ENCODE measurements around the gene COL18A1.
"Not testable (repeated sequence)": the region's sequence is repeated elsewhere in the genome, so short reads cannot be mapped to it uniquely, and the experiment has no call there.

COL18A1 gene

GRCh38 chr21:45522381-45522780 is 117.4 kb downstream of the COL18A1 start:
- no peak for DNase-seq (ENCODE audit: low read depth in 2 of 2)

- no peak for DNase-seq (ENCODE audit: low read depth in 2 of 2)
Observed at GRCh38 chr21:45522986-45523385, 118.0 kb downstream of the COL18A1 start.

GRCh38 chr21:45523411-45524101 is 118.6 kb downstream of the COL18A1 start:
- DNase-seq (ENCODE audit: low read depth in 2 of 2): no peak

DNA sequence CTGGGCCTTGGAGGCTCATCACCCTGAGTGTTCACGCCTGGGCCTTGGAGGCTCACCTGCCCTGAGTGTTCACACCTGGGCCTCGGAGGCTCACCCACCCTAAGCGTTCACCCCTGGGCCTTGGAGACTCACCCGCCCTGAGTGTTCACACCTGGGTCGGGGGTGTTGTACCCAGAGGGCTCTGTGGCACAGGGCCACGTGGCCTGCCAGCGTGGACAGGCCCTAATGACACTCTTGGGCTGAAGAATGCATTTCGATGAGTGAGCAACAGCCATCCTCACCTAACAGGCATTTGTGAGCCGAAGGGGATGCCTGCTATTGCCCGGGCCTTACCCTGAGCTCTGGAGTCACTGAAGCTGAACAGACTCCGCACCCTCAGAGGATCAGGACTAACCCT is 119.8 kb downstream of the COL18A1 start:
- DNase-seq (ENCODE audit: low read depth in 2 of 2): no peak

- no peak for DNase-seq (ENCODE audit: low read depth in 2 of 2)
Observed at GRCh38 chr21:45525153-45525909, 120.4 kb downstream of the COL18A1 start.

- DNase-seq (ENCODE audit: low read depth in 2 of 2): no peak
Observed at GRCh38 chr21:45525910-45526306, 120.9 kb downstream of the COL18A1 start.

DNA sequence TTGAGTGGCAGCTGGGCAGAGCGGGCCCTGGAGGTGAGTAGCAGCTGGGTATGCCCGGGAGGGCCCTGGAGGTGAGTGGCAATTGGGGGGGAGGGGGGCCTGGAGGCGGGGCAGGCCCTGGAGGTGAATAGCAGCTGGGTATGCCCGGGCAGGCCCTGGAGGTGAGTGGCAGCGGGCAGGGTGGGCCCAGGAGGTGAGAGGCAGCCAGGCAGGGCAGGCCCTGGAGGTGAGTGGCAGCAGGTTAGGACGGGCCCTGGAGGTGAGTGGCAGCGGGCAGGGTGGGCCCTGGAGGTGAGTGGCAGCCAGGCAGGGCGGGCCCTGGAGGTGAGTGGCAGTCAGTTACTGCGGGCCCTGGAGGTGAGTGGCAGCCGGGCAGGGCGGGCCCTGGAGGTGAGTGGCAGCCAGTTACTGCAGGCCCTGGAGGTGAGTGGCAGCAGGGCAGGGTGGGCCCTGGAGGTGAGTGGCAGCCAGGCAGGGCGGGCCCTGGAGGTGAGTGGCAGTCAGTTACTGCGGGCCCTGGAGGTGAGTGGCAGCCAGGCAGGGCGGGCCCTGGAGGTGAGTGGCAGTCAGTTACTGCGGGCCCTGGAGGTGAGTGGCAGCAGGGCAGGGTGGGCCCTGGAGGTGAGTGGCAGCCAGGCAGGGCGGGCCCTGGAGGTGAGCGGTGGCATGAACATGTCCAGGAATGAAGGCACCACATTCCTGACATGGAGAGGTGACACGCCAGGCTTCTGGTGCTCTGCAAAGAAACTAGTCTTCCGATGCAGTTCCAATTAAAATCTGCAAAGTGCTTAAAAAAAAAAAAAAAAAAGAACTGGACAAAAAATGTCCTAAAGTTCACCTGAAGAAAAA is 122.4 kb downstream of the COL18A1 start:
- DNase-seq (ENCODE audit: low read depth in 2 of 2): not testable (repeated sequence)

DNA sequence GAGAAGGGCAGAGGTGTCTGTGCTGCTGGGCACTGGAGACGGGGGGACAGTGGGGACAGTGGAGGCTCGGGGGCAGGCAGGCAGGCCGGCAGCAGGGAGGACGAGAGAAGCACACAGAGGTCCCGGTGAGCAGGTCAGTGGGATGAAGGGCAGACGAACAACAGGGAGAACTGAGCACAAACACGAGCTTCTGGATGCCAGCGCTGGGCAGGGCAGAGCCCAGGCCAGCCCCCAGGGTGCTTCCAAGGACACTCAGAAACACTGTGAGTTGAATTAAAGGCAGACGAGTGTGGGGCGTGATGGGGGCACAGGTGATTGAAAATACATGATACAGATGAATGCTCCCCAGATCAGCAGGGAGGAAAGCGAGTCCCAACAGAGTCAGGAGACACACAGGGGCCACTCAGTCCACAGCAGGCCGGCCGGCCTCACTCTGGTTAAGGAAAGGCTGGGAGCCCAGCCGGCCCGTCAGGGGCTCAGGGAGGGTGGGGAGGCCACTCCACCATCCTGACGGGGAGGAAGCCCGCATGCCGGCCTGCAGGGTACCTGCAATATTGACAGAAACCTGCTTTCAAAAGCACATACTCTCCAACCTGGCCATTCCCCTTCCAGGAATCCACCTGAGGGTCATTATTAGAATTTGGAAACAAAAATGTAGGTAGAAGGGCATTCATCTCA is 123.2 kb downstream of the COL18A1 start:
- no peak for DNase-seq (ENCODE audit: low read depth in 2 of 2)

GRCh38 chr21:45528981-45529784 is 124.2 kb downstream of the COL18A1 start:
- DNase-seq (ENCODE audit: low read depth in 2 of 2): no peak

- no peak for DNase-seq (ENCODE audit: low read depth in 2 of 2)
Observed at GRCh38 chr21:45529785-45530422, 124.9 kb downstream of the COL18A1 start.

GRCh38 chr21:45530423-45531113 is 125.6 kb downstream of the COL18A1 start:
- DNase-seq (ENCODE audit: low read depth in 2 of 2): no peak

DNA sequence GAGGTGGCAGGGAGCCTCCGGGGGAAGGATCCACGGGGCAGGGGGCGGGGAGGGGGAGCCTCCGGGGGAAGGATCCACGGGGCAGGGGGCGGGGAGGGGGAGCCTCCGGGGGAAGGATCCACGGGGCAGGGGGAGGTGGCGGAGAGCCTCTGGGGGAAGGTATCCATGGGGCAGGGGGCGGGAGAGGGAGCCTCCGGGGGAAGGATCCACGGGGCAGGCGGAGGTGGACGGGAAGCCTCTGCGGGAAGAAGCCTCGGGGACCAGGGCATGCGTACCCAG is 126.1 kb downstream of the COL18A1 start:
- not testable (repeated sequence) for DNase-seq (ENCODE audit: low read depth in 2 of 2)

GRCh38 chr21:45531393-45532215 is 126.6 kb downstream of the COL18A1 start:
- no peak for DNase-seq (ENCODE audit: low read depth in 2 of 2)

DNA sequence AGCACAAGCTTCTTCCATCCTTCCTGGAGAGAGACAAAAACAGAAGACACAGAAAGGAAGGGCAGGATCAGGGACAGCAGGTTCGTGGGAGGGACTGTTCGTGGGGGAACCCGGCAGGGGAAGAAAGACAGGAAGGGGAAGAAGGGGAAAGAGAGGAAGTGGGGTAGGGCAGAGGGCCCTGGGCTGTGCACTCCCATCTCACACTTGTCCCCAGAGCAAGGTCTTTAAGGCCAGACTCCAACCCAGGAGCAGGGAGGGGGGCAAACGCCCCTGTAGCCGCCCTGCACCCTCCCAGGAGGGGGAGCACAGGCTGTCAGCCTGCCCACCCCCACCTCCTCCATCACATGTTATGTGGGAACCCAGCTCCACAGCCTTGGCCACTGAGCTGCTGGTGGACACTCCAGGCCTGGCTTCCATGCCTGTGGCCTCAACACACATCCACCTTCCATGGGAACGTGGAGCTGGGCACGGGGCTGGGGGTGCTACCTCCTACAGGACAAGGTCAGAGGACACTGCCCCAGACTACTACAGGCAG is 127.9 kb downstream of the COL18A1 start:
- DNase-seq (ENCODE audit: low read depth in 2 of 2): no peak

DNA sequence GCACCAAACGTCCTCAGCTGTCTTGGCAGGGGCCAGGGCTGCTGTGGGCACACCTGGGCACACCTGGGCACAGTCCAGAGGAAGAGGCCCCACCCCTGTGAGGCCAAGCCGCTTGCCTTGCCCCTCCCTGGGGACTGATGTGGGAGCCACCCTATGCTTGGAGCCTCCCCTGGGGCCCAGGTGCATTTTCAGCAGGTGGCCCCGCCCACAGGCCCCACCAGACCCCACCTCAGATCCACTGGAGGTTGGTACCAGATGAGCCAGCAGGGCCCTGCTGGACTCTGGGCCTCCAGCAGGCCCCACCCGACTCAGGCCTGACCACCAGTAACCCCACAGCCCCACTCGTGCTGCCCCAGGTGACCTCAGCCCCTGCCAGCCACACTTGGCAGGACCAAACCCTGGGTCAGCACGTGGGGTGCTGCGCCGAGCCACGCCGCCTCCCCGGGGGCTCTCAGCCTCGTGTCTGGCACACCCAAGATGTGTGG is 128.4 kb downstream of the COL18A1 start:
- DNase-seq (ENCODE audit: low read depth in 2 of 2): no peak

DNA sequence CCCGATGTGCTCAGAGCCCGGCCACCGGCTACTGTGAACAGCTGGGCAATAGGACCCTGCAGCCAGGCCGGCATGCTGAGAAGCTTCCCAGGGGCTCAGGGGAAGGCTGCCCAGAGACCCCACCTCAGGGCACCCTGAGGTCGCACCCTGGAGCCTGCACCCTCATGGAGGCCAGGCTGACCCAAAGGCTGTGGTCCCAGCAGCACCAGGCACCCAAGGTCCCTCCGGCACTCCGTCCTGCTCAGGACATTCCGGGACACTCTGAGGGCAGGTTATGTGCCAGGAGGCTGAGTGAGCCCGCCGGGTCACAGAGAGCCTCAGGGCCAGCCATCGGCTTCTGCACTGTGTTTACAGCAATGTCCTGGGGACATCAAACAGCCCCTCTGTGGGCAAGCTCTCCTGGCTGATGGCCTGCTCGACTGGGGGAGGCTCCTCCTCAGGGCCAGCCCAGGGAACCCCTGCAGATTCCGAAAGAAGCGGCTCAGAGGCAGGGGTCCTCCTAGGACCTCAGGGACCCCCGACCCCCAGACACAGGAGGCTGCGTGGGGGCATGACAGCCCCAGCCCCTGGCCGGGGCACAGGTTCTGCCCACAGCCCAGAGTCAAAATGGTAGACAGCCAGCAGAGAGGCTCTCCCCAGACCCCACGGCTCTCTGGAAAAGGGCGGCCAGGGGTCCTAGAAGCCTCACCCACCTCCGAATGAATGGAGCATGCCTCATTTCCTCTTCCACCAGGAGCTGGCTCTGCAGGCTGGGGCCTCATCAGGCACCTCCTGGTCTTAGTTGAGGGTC is 129.1 kb downstream of the COL18A1 start:
- DNase-seq (ENCODE audit: low read depth in 2 of 2): no peak

DNA sequence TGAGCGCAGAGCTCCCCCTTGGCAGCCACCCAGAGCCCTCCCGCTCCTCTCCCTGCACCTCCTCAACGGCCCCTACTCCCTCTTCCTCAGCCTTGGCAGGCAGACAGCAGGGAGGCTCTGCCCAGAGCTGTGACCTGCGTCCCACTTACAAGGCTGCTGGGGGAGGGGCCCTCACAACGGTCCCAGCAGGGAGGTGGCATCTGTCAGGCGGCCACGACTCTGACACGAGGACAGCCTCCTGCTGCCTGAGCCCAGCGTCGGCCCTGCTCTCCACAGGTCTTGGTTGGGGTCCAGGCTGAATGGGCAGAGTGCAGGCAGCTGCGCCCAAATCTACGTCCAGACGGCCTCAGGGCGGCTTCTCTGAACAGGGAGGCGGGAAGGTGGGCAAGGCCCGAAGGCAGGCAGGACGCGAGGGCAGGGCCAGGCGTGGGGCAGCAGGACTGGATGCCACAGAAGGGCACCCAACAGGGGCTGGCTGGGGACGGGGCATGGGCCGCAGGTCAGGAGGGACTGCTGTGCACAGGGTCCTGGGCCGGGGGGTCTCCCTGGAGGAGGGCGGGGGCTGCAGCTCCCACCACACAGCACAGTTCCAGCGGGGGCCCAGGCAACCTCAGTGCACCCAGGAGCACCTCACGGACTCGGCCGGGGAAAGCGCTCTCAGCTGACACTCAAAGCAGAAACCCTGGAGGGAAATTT is 129.8 kb downstream of the COL18A1 start:
- DNase-seq (ENCODE audit: low read depth in 2 of 2): no peak
